ENCODE results near the gene EDEM2.
A peak's percentile ranks its signal among the peaks of the same experiment; 100 is the strongest.

Gene EDEM2

DNA sequence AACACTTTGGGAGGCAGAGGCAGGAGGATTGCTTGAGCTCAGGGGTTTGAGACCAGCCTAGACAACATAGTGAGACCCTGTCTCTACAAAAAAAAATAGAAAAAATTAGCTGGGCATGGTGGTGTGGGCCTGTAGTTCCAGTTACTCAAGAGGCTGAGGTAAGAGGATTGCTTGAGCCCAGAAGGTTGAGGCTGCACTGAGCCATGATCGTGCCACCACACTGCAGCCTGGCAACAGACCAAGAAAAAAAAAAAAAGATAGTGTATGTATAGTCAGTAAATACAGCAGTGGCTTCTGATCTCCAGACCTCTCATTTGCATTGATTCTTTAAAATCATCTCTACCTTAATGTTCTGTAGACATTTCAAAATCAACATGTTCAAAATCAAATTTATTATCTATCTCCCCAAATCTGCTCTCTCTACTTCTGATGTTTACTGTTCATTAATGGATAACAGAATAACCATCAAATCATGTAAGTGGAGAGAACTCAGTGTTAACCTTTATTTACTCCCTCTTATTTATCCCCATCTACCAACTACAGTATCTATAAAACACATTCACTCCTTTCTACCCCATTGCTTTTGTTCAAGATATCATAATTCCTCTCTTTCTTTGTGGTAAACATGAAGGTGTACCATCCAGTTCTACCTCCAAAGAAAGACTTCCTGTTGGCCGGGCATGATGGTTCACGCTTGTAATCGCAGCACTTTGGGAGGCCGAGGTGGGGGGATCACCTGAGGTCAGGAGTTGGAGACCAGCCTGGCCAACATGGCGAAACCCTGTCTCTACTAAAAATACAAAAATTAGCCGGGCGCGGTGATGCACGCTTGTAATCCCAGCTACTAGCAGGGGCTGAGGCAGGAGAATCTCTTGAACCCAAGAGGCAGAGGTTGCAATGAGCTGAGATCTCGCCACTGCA is 32.4 kb upstream of the EDEM2 start:
- DNase-seq (ENCODE audit: extremely low spot score) = no peak
- ChIA-PET POLR2A (no interaction called here), CTCF (no interaction called here)
- no peak for TF ChIP-seq SP1 (IDR thresholded peaks at IDR 0.05)
- no peak for TF ChIP-seq TARDBP (IDR thresholded peaks at IDR 0.05)
- no peak for TF ChIP-seq NFRKB (IDR thresholded peaks at IDR 0.05)
- TF ChIP-seq FOXA1 (IDR thresholded peaks at IDR 0.05) = no peak
- no peak for TF ChIP-seq ZNF384 (IDR thresholded peaks at IDR 0.05)
- TF ChIP-seq SUZ12 (IDR thresholded peaks at IDR 0.05) = no peak
- TF ChIP-seq FOXK2 (IDR thresholded peaks at IDR 0.05) = no peak
- TF ChIP-seq BHLHE40 (IDR thresholded peaks at IDR 0.05; ENCODE audit: borderline replicate concordance) = no peak
- TF ChIP-seq HDGF (IDR thresholded peaks at IDR 0.05; ENCODE audit: borderline replicate concordance) = no peak
- no peak for TF ChIP-seq LEF1 (IDR thresholded peaks at IDR 0.05; ENCODE audit: borderline replicate concordance)
- TF ChIP-seq, protein P1, sequence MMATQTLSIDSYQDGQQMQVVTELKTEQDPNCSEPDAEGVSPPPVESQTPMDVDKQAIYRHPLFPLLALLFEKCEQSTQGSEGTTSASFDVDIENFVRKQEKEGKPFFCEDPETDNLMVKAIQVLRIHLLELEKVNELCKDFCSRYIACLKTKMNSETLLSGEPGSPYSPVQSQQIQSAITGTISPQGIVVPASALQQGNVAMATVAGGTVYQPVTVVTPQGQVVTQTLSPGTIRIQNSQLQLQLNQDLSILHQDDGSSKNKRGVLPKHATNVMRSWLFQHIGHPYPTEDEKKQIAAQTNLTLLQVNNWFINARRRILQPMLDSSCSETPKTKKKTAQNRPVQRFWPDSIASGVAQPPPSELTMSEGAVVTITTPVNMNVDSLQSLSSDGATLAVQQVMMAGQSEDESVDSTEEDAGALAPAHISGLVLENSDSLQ (IDR thresholded peaks at IDR 0.05) = no peak
- no peak for TF ChIP-seq CTBP1 (IDR thresholded peaks at IDR 0.05; ENCODE audit: borderline replicate concordance)
- TF ChIP-seq L3MBTL2 (conservative IDR thresholded peaks at IDR 0.05) = no peak
- no peak for TF ChIP-seq ELF4 (IDR thresholded peaks at IDR 0.05)
- no peak for TF ChIP-seq ARNT (IDR thresholded peaks at IDR 0.05)
- no peak for TF ChIP-seq FOXM1 (IDR thresholded peaks at IDR 0.05; ENCODE audit: borderline replicate concordance)

DNA sequence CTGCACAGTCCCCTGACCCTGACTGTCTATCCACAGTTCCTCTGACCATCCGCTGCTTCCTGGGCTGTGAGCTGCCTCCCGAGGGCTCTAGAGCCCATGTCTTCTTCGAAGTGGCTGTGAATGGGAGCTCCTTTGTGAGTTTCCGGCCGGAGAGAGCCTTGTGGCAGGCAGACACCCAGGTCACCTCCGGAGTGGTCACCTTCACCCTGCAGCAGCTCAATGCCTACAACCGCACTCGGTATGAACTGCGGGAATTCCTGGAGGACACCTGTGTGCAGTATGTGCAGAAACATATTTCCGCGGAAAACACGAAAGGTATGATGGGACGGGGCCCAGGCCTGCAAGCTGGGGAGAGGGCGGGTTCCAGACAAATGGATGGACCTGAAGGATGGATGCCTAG is 29.0 kb upstream of the EDEM2 start:
- POLR2A ChIA-PET = no interaction called here

DNA sequence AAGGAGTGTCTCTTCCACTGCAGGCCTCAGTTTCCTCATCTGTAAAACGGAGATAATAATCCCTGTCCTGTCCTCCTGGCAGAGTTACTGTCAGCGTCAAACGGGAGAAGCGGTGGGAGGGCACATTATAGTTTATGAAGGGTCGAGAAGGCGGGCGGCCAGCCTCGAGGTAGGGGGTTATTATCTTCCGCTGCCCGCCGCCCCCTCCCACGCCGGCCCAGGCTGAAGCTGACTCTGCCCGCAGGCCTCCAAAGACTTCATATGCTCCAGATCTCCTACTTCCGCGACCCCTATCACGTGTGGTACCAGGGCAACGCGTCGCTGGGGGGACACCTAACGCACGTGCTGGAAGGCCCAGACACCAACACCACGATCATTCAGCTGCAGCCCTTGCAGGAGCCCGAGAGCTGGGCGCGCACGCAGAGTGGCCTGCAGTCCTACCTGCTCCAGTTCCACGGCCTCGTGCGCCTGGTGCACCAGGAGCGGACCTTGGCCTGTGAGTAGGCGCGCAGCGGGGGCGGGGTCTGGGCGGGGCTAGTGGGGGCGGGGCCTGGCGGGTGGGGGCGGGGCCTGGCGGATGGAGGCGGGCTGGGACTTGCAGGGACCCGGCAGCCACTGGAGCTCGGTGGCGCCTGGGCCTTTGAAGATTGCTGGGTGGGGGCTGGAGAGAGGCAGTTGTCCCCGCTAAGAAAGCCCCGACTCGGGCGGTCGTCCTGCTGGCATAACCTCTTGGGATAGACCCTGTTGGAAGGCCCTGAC is 27.5 kb upstream of the EDEM2 start:
- ChIA-PET CTCF (no interaction called here), POLR2A (no interaction called here)
- DNase-seq (ENCODE audit: extremely low spot score) = peak; percentile 65
- TF ChIP-seq TARDBP (IDR thresholded peaks at IDR 0.05) (no peak), ARNT (IDR thresholded peaks at IDR 0.05) (no peak), L3MBTL2 (conservative IDR thresholded peaks at IDR 0.05) (peak; percentile 15; the same call in 1 of the 2 replicates), SP1 (IDR thresholded peaks at IDR 0.05) (no peak)
- TF ChIP-seq, protein P1 (IDR thresholded peaks at IDR 0.05) = no peak

More for the DNA sequence above, 29.0 kb upstream of the EDEM2 start:
- DNase-seq (ENCODE audit: extremely low spot score) = no peak
- CTCF ChIA-PET = interaction anchor here (0.5 kb wide), 1 partner anchor 38 kb away, joined by 3 read pairs; no protein-coding TSS in a partner anchor
- TF ChIP-seq ARNT (IDR thresholded peaks at IDR 0.05) (no peak), NFRKB (IDR thresholded peaks at IDR 0.05) (no peak), SUZ12 (IDR thresholded peaks at IDR 0.05) (no peak), FOXK2 (IDR thresholded peaks at IDR 0.05) (no peak), BHLHE40 (IDR thresholded peaks at IDR 0.05; ENCODE audit: borderline replicate concordance) (no peak), LEF1 (IDR thresholded peaks at IDR 0.05; ENCODE audit: borderline replicate concordance) (no peak), FOXM1 (IDR thresholded peaks at IDR 0.05; ENCODE audit: borderline replicate concordance) (no peak), ELF4 (IDR thresholded peaks at IDR 0.05) (no peak), ZNF384 (IDR thresholded peaks at IDR 0.05) (no peak), HDGF (IDR thresholded peaks at IDR 0.05; ENCODE audit: borderline replicate concordance) (no peak), CTBP1 (IDR thresholded peaks at IDR 0.05; ENCODE audit: borderline replicate concordance) (no peak), TARDBP (IDR thresholded peaks at IDR 0.05) (no peak), SP1 (IDR thresholded peaks at IDR 0.05) (no peak), FOXA1 (IDR thresholded peaks at IDR 0.05) (no peak), L3MBTL2 (conservative IDR thresholded peaks at IDR 0.05) (no peak)
- TF ChIP-seq, protein P1 (IDR thresholded peaks at IDR 0.05) = no peak

DNA sequence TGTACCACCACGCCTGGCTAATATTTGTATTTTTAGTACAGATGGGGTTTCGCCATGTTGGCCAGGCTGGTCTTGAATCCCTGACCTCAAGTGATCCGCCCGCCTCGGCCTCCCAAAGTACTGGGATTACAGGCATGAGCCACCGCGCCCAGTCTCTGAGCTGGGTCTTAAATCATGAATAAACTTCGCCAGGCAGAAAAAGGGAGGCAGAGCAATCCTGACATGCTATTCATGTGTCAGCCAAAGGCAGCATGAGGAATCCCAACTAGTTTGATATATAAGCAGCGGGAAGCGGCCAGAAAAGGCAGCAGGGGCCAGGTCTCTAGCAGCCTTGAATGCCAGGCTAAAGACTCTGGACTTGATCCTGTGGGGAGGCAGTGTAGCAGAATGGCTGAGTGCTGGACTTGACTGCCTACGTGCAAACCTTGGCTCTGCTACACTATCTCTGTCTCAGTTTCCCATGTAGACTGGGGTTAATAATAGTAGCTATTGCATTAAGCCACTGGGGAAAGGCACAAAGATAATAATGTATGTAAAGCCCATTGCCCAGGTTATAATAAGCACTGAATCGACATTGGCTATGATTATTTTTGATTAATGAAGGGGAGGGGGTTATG is 26.5 kb upstream of the EDEM2 start:
- POLR2A ChIA-PET = no interaction called here
- no peak for DNase-seq (ENCODE audit: extremely low spot score)
- TF ChIP-seq FOXA1 (IDR thresholded peaks at IDR 0.05) (no peak), TARDBP (IDR thresholded peaks at IDR 0.05) (no peak), ARNT (IDR thresholded peaks at IDR 0.05) (no peak), CTBP1 (IDR thresholded peaks at IDR 0.05; ENCODE audit: borderline replicate concordance) (no peak), L3MBTL2 (conservative IDR thresholded peaks at IDR 0.05) (no peak), BHLHE40 (IDR thresholded peaks at IDR 0.05; ENCODE audit: borderline replicate concordance) (no peak), SUZ12 (IDR thresholded peaks at IDR 0.05) (no peak), ELF4 (IDR thresholded peaks at IDR 0.05) (no peak), SP1 (IDR thresholded peaks at IDR 0.05) (no peak), FOXM1 (IDR thresholded peaks at IDR 0.05; ENCODE audit: borderline replicate concordance) (no peak), LEF1 (IDR thresholded peaks at IDR 0.05; ENCODE audit: borderline replicate concordance) (no peak), FOXK2 (IDR thresholded peaks at IDR 0.05) (no peak)
- TF ChIP-seq, protein P1 (IDR thresholded peaks at IDR 0.05) = no peak
- CTCF ChIA-PET = no interaction called here

Data from HEK293T (cell line).